ENCODE data around the gene FBP1.

FBP1 gene

GRCh38 chr9:94639061-94639998, at the start of gene FBP1:
FBP1 (minus strand) TSS chr9:94639518; CDS start chr9:94639310, 208 bp downstream.
- no peak for DNase-seq (ENCODE audit: low read depth)

- DNase-seq (ENCODE audit: low read depth) = no peak
Measured at GRCh38 chr9:94687451-94687850, 48.1 kb upstream of the FBP1 start.

GRCh38 chr9:94685359-94685758, 46.0 kb upstream of the FBP1 start:
- DNase-seq (ENCODE audit: low read depth) = no peak

- DNase-seq (ENCODE audit: low read depth) = peak; percentile 75
Measured at GRCh38 chr9:94681508-94681907, 42.2 kb upstream of the FBP1 start.

- no peak for DNase-seq (ENCODE audit: low read depth)
Measured at GRCh38 chr9:94680621-94681020, 41.3 kb upstream of the FBP1 start.

GRCh38 chr9:94680020-94680419, 40.7 kb upstream of the FBP1 start:
- DNase-seq (ENCODE audit: low read depth) = no peak

- DNase-seq (ENCODE audit: low read depth) = no peak
Measured at GRCh38 chr9:94679587-94679986, 40.3 kb upstream of the FBP1 start.

- DNase-seq (ENCODE audit: low read depth) = no peak
Measured at GRCh38 chr9:94677929-94678328, 38.6 kb upstream of the FBP1 start.

GRCh38 chr9:94676446-94677131, 37.3 kb upstream of the FBP1 start:
- no peak for DNase-seq (ENCODE audit: low read depth)

- DNase-seq (ENCODE audit: low read depth) = peak; percentile 25
Measured at GRCh38 chr9:94675008-94675881, 35.9 kb upstream of the FBP1 start.

- DNase-seq (ENCODE audit: low read depth) = peak; percentile 78
Measured at GRCh38 chr9:94672811-94673487, 33.6 kb upstream of the FBP1 start.

- DNase-seq (ENCODE audit: low read depth) = peak; percentile 80
Measured at GRCh38 chr9:94668928-94669729, 29.8 kb upstream of the FBP1 start.

GRCh38 chr9:94668418-94668927, 29.2 kb upstream of the FBP1 start:
- no peak for DNase-seq (ENCODE audit: low read depth)

GRCh38 chr9:94666364-94667099, 27.2 kb upstream of the FBP1 start:
- no peak for DNase-seq (ENCODE audit: low read depth)

GRCh38 chr9:94665613-94666012, 26.3 kb upstream of the FBP1 start:
- no peak for DNase-seq (ENCODE audit: low read depth)

- DNase-seq (ENCODE audit: low read depth) = no peak
Measured at GRCh38 chr9:94664801-94665200, 25.5 kb upstream of the FBP1 start.

GRCh38 chr9:94663640-94664039, 24.3 kb upstream of the FBP1 start:
- no peak for DNase-seq (ENCODE audit: low read depth)

GRCh38 chr9:94663140-94663539, 23.8 kb upstream of the FBP1 start:
- DNase-seq (ENCODE audit: low read depth) = no peak

- DNase-seq (ENCODE audit: low read depth) = no peak
Measured at GRCh38 chr9:94657021-94657725, 17.9 kb upstream of the FBP1 start.

All from iris pigment epithelial cell (primary cell).